Right kidney (tissue), 1 donor: ENCODE results near the gene THSD8.
"Not testable (repeated sequence)": the region's sequence is repeated elsewhere in the genome, so short reads cannot be mapped to it uniquely, and the experiment has no call there.

ENCODE experiments used
- DNase-seq: peaks from one replicate; pipeline ENCODE4 v3.0.0-alpha.2; 2016

Gene THSD8

GRCh38 chr19:12792051-12792852 is 9.6 kb upstream of the THSD8 start:
- DNase-seq = peak; percentile 82

GRCh38 chr19:12792853-12793289 is 9.0 kb upstream of the THSD8 start:
- no peak for DNase-seq

GRCh38 chr19:12793290-12794195 is 8.3 kb upstream of the THSD8 start:
- peak; percentile 96 for DNase-seq

GRCh38 chr19:12794196-12794941 is 7.5 kb upstream of the THSD8 start:
- no peak for DNase-seq

- no peak for DNase-seq
Measured at GRCh38 chr19:12794971-12795381, 6.9 kb upstream of the THSD8 start.

- DNase-seq = peak; percentile 67
Measured at GRCh38 chr19:12796146-12797071, 5.5 kb upstream of the THSD8 start.

GRCh38 chr19:12797141-12797587 is 4.7 kb upstream of the THSD8 start:
- no peak for DNase-seq

- DNase-seq = not testable (repeated sequence)
Measured at GRCh38 chr19:12797607-12798006, 4.3 kb upstream of the THSD8 start.

- DNase-seq = no peak
Measured at GRCh38 chr19:12799742-12800465, 2.0 kb upstream of the THSD8 start.

GRCh38 chr19:12800466-12800770 is 1.5 kb upstream of the THSD8 start:
- no peak for DNase-seq

- DNase-seq = no peak
Measured at GRCh38 chr19:12800923-12801465, 875 bp upstream of the THSD8 start.

GRCh38 chr19:12802267-12803106 is 618 bp downstream of the THSD8 start:
- DNase-seq = no peak

GRCh38 chr19:12804051-12804450 is 2.2 kb downstream of the THSD8 start:
- no peak for DNase-seq

GRCh38 chr19:12806242-12807081 is 4.6 kb downstream of the THSD8 start, which contains the start of gene RNASEH2A:
Gene RNASEH2A (plus strand): TSS chr19:12806584. CDS start chr19:12806674, 90 bp downstream.
- peak; percentile 83 for DNase-seq

GRCh38 chr19:12815088-12815487 is 13.2 kb downstream of the THSD8 start:
- no peak for DNase-seq

- DNase-seq = not testable (repeated sequence)
Measured at GRCh38 chr19:12817188-12817587, 15.3 kb downstream of the THSD8 start.

GRCh38 chr19:12817810-12818209 is 15.9 kb downstream of the THSD8 start:
- not testable (repeated sequence) for DNase-seq

GRCh38 chr19:12821761-12822160 is 19.9 kb downstream of the THSD8 start:
- DNase-seq = no peak
